HUES6 (cell line): ENCODE data around the gene LRRC8A.
A peak's percentile ranks its signal among the peaks of the same experiment; 100 is the strongest.

Experiments
- H3K27ac ChIP-seq: 2 replicates; pipeline ENCODE4 v1.7.0; 2013; ENCODE audit warnings: low read depth, mild to moderate bottlenecking, low read length, inconsistent platforms
- H3K27me3 ChIP-seq: 2 replicates; pipeline ENCODE4 v1.6.1; 2013; ENCODE audit warnings: low read length; ENCODE audit not compliant: control insufficient read depth, insufficient read depth
- H3K36me3 ChIP-seq: 2 replicates; pipeline ENCODE4 v1.6.1; 2013; ENCODE audit warnings: low read length; ENCODE audit not compliant: control insufficient read depth, insufficient read depth
- H3K4me1 ChIP-seq: 2 replicates; pipeline ENCODE4 v1.6.1; 2013; ENCODE audit warnings: low read length; ENCODE audit not compliant: control insufficient read depth, insufficient read depth
- H3K4me3 ChIP-seq: 2 replicates; pipeline ENCODE4 v1.5.1; 2013; ENCODE audit warnings: low read depth, low read length
- H3K9ac ChIP-seq: one replicate; pipeline ENCODE4 v1.6.1; 2013; ENCODE audit warnings: mild to moderate bottlenecking, low read length
- H3K9me3 ChIP-seq: 2 replicates; pipeline ENCODE4 v1.6.1; 2013; ENCODE audit warnings: low read depth, low read length; ENCODE audit not compliant: control insufficient read depth, insufficient read depth

The LRRC8A gene

DNA sequence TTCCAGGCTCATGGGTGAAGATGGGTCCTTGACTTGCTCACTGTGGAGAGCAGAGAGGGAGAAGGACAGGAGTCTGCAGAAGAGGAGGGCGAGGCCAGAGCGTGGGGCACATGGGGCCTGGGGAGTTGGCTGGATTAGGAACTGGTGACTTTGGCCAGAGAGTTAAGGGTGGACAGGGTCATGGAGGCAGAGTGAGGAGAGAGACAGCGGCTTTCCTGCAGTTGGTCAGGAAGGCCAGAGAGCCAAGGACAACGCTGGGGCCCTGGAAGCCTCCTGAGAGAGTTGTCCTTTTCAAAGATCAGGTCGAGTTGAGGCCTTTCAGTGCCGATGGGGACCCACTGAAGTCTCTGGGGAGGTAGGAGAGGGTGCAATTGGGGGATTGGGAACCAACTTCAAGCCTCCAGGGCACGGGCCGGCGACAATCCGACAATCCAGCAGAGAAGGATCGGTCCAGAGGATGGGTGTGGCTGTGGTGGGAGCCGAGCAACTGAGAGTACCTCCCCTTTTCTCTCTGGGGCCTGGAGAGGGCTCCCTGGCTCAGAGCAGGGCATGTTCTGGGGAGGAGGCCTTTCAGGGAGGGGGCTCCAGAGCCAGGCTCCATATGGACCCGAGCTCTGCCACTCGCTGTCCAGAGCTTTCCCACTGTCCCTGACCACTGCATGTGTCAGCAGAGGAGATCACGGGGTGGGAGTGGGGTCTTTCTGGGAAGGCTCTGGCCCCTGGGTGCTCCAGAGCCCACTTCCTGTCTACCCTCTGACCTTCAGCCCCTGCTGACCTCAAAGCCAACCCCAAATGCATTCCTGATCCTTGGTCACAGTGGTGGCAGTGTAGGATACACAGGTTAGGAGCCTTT lies 31.3 kb downstream of the LRRC8A start:
- H3K9ac ChIP-seq, result peak overlapping the region; percentile 62
- H3K9me3 ChIP-seq, result no peaks in the 10 kb centered on the region
- H3K27me3 ChIP-seq, result no peaks in the 10 kb centered on the region
- H3K4me3 ChIP-seq, result peak overlapping the region; percentile 22; the same call in 1 of the 2 replicates
- peaks cover 74% of the 10 kb centered on the region for H3K36me3 ChIP-seq
- H3K27ac ChIP-seq, result peak overlapping the region; percentile 78; the same call in 1 of the 2 replicates
- H3K4me1 ChIP-seq, result peaks cover 32% of the 10 kb centered on the region

DNA sequence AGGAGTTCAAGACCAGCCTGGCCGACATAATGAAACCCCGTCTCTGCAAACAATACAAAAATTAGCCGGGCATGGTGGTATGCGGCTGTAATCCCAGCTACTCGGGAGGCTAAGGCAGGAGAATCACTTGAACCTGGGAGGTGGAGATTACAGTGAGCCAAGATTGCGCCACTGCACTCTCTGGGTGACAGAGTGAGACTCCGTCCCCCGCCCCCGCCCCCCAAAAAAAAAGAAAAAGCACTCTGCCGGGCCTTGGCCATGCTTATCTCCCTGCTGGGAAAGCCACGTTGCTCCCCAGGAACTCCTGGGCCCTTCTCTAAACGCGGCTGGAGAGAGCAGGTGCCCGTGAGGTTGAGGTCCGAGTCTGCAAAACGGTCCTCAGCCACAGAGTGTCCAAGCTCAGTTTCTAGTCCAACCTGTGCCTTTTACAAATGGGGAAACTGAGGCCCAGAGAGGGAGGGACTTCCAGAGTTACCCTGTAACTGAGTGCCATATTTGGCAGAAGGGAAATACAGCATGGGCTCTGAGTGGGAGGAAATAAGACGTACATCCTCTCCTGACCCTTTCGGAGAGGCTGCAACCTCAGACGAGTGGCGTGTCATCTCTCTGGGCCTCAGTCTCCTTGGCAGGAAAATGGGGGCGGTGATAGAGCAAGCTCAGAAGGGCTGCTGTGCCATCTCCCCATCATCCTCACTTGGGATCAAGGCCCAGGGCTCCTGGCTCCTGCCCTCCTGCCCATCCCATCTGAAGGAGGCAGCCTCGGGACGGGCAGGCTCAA lies 32.3 kb downstream of the LRRC8A start:
- no peak overlapping the region; the same call in 1 of the 2 replicates for H3K27ac ChIP-seq
- H3K4me1 ChIP-seq, result peaks cover 34% of the 10 kb centered on the region
- H3K9ac ChIP-seq, result no peak overlapping the region
- H3K27me3 ChIP-seq, result no peaks in the 10 kb centered on the region
- H3K4me3 ChIP-seq, result no peak overlapping the region
- H3K36me3 ChIP-seq, result peaks cover 67% of the 10 kb centered on the region
- H3K9me3 ChIP-seq, result no peaks in the 10 kb centered on the region

- peaks cover 35% of the 10 kb centered on the region for H3K4me1 ChIP-seq
- no peak overlapping the region for H3K9ac ChIP-seq
- no peaks in the 10 kb centered on the region for H3K27me3 ChIP-seq
- peaks cover 51% of the 10 kb centered on the region for H3K36me3 ChIP-seq
- H3K9me3 ChIP-seq, result no peaks in the 10 kb centered on the region
- H3K27ac ChIP-seq, result no peak overlapping the region
- H3K4me3 ChIP-seq, result no peak overlapping the region
Observed at GRCh38 chr9:128916204-128916603, 34.3 kb downstream of the LRRC8A start.

DNA sequence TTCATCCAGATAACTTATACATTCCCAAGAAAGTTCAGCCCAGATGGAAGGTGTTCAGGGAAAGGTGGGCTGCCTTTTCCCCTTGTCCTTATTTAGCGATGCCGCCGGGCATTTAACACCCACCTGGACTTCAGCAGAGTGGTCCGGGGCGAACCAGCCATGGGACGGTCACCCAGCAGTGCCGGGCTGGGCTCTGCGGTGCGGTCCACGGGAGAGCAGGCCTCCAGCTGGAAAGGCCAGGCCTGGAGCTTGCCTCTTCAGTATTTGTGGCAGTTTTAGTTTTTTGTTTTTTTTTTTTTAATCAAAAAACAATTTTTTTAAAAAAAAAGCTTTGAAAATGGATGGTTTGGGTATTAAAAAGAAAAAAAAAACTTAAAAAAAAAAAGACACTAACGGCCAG lies 34.8 kb downstream of the LRRC8A start:
- Histone ChIP-seq H3K9me3 (no peaks in the 10 kb centered on the region), H3K4me3 (no peak overlapping the region), H3K27me3 (no peaks in the 10 kb centered on the region), H3K9ac (no peak overlapping the region), H3K4me1 (peaks cover 34% of the 10 kb centered on the region), H3K36me3 (peaks cover 51% of the 10 kb centered on the region), H3K27ac (no peak overlapping the region)

- Histone ChIP-seq H3K4me1 (peaks cover 32% of the 10 kb centered on the region), H3K4me3 (no peak overlapping the region), H3K9me3 (no peaks in the 10 kb centered on the region), H3K9ac (no peak overlapping the region), H3K27ac (no peak overlapping the region), H3K27me3 (no peaks in the 10 kb centered on the region), H3K36me3 (peaks cover 51% of the 10 kb centered on the region)
Observed at GRCh38 chr9:128917151-128917849, 35.4 kb downstream of the LRRC8A start.

GRCh38 chr9:128918921-128919320 lies 37.0 kb downstream of the LRRC8A start:
- Histone ChIP-seq H3K27me3 (no peaks in the 10 kb centered on the region), H3K27ac (no peak overlapping the region), H3K4me1 (peaks cover 18% of the 10 kb centered on the region), H3K36me3 (peaks cover 42% of the 10 kb centered on the region), H3K9me3 (no peaks in the 10 kb centered on the region), H3K4me3 (no peak overlapping the region), H3K9ac (no peak overlapping the region)

GRCh38 chr9:128919402-128920089 lies 37.6 kb downstream of the LRRC8A start:
- H3K27ac ChIP-seq, result no peak overlapping the region

DNA sequence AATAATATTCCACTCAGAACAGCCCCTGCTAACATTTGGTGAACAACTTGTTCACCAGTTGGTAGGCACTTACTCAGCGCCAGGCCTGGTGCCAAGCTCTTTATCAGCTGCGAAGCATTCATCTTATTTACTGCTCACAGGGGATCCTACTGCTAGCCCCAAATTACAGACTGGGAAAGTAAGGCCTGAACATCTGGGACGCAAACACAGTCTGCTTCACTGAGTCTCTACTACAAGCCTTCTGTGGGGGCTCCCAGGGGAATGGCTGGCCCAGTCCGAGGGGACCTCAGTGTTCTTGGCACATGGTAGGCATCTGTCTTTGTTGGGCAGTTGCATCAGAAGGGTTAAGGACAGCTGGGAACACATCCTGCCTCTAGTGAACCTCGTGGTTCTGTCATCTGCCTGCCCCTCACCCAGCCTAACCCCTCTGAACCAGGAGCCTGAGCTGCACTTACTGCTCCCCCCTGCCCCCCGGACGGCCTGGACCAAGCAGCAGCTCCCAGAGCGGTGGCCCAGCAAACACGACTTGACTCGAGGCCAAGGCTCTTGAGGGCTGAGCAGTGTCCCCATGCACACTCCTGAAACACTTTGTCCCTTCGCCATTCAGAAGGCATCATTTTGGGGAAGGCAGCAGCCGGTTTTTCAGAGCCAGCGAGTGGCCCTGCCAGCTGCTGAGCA lies 38.6 kb downstream of the LRRC8A start, which contains the start of gene PHYHD1:
TSS of gene PHYHD1 (plus strand) at position 602 of the 678 bp plus-strand sequence. CDS start 1,342 bp downstream, outside the sequence.
- H3K4me3 ChIP-seq, result peak within 1 kb of the TSS; percentile 68
- H3K9ac ChIP-seq, result peak within 1 kb of the TSS; percentile 63

More at GRCh38 chr9:128919402-128920089, 37.6 kb downstream of the LRRC8A start:
- Histone ChIP-seq H3K9ac (no peak overlapping the region), H3K9me3 (no peaks in the 10 kb centered on the region), H3K27me3 (no peaks in the 10 kb centered on the region), H3K36me3 (peaks cover 38% of the 10 kb centered on the region), H3K4me1 (peaks cover 18% of the 10 kb centered on the region), H3K4me3 (no peak overlapping the region)

GRCh38 chr9:128921881-128922763 lies 40.2 kb downstream of the LRRC8A start:
- Histone ChIP-seq H3K36me3 (peaks cover 16% of the 10 kb centered on the region), H3K27me3 (no peaks in the 10 kb centered on the region), H3K9me3 (no peaks in the 10 kb centered on the region), H3K4me1 (peaks cover 18% of the 10 kb centered on the region), H3K4me3 (peak overlapping the region; percentile 68), H3K27ac (peak overlapping the region; percentile 85), H3K9ac (peak overlapping the region; percentile 63)

More for the DNA sequence above, 38.6 kb downstream of the LRRC8A start, which contains the start of gene PHYHD1:
- H3K27ac ChIP-seq, result peak within 1 kb of the TSS; percentile 85
- no peaks in the 10 kb centered on the region for H3K9me3 ChIP-seq
- no peaks in the 10 kb centered on the region for H3K27me3 ChIP-seq
- H3K4me1 ChIP-seq, result peaks cover 18% of the 10 kb centered on the region
- peaks cover 31% of the 10 kb centered on the region for H3K36me3 ChIP-seq
